SK-N-SH (cell line): ENCODE measurements around the gene FRMPD4. TPM values are rescaled to one million over a fixed set of nuclear protein-coding genes. Genes with fewer than 3 reads are reported as not detected.

Experiments
- CTCF ChIA-PET: fragments of 300-600, 350-600 bp; formaldehyde crosslinking; extraction: SDS; loops from one replicate; lab custom pipeline; 2021; lab: Yijun Ruan, JAX
- POLR2A ChIA-PET: fragments of 350-600 bp; sonication (Branson Sonifier 250); formaldehyde crosslinking; extraction: SDS; loops from one replicate; lab custom pipeline; 2020; ENCODE audit warnings: antibody characterized with exemption, inconsistent platforms; lab: Yijun Ruan, JAX
- DNase-seq: peaks from one replicate; pipeline ENCODE4 v3.0.0; 2012
- H2AFZ ChIP-seq: fragments of 200-600 bp; sonication (generic); 2 replicates; pipeline ENCODE4 v1.8.1; 2016; ENCODE audit warnings: antibody characterized with exemption, mild to moderate bottlenecking, low read depth
- H3F3A ChIP-seq: fragments of 200-600 bp; sonication (generic); replicated peaks from 2 replicates; pipeline ENCODE3; 2016; ENCODE audit warnings: antibody characterized with exemption, mild to moderate bottlenecking; ENCODE audit not compliant: insufficient read depth
- H3K27ac ChIP-seq, 2 experiments: fragments of 200-500 bp in 1 of 2; fragments of 200-600 bp in 1 of 2; sonication (Bioruptor generic) in 1 of 2; sonication (generic), shearing (Covaris generic) in 1 of 2; 2 replicates each; pipeline versions ENCODE4 v1.5.1 to v1.6.1; 2014 to 2016; ENCODE audit warnings: low read depth in 2 of 2, inconsistent platforms in 1 of 2, low read length in 1 of 2, mild to moderate bottlenecking in 1 of 2, mixed read lengths in 1 of 2
- H3K27me3 ChIP-seq: fragments of 200-600 bp; sonication (generic), shearing (Covaris generic); 2 replicates; pipeline ENCODE4 v1.6.1; 2016; ENCODE audit warnings: mixed run types; ENCODE audit not compliant: insufficient read depth
- H3K36me3 ChIP-seq, 2 experiments: fragments of 200-500 bp in 1 of 2; fragments of 200-600 bp in 1 of 2; sonication (Bioruptor generic) in 1 of 2; sonication (generic) in 1 of 2; replicated peaks in 1 of 2; 2 replicates each; pipeline versions ENCODE3 to v1.5.1; 2014 to 2016; ENCODE audit warnings: low read length in 1 of 2, mild to moderate bottlenecking in 1 of 2; ENCODE audit not compliant: insufficient read depth in 2 of 2, control insufficient read depth in 1 of 2
- H3K4me1 ChIP-seq, 2 experiments: fragments of 200-500 bp in 1 of 2; fragments of 200-600 bp in 1 of 2; sonication (Bioruptor generic) in 1 of 2; sonication (generic), shearing (Covaris generic) in 1 of 2; 2 replicates each; pipeline versions ENCODE4 v1.5.1 to v1.6.1; 2014 to 2016; ENCODE audit warnings: low read depth in 1 of 2, low read length in 1 of 2, mixed run types in 1 of 2; ENCODE audit not compliant: insufficient read depth in 2 of 2, control insufficient read depth in 1 of 2
- H3K4me2 ChIP-seq: fragments of 200-600 bp; sonication (generic), shearing (Covaris generic); 2 replicates; pipeline ENCODE4 v1.6.1; 2017; ENCODE audit warnings: mixed run types
- H3K4me3 ChIP-seq, 2 experiments: fragments of 200-500 bp in 1 of 2; fragments of 200-600 bp in 1 of 2; sonication (Bioruptor generic) in 1 of 2; sonication (generic), shearing (Covaris generic) in 1 of 2; 2 replicates each; pipeline versions ENCODE4 v1.5.1 to v1.8.1; 2014 to 2016; ENCODE audit warnings: low read depth in 2 of 2, inconsistent platforms in 1 of 2, low read length in 1 of 2, mild to moderate bottlenecking in 1 of 2, mixed read lengths in 1 of 2, moderate library complexity in 1 of 2
- H3K79me2 ChIP-seq: fragments of 200-600 bp; sonication (generic); 2 replicates; pipeline ENCODE4 v1.8.1; 2017; ENCODE audit warnings: mild to moderate bottlenecking; ENCODE audit not compliant: insufficient read depth
- H3K9ac ChIP-seq: fragments of 200-600 bp; sonication (generic); 2 replicates; pipeline ENCODE4 v1.6.1; 2017; ENCODE audit warnings: mixed run types
- H3K9me2 ChIP-seq: fragments of 200-600 bp; sonication (generic); 2 replicates; pipeline ENCODE4 v1.6.1; 2017; ENCODE audit warnings: mixed run types
- H3K9me3 ChIP-seq: fragments of 200-600 bp; sonication (generic); 2 replicates; pipeline ENCODE4 v1.6.1; 2017; ENCODE audit warnings: mixed run types, mild to moderate bottlenecking, moderate library complexity
- H4K20me1 ChIP-seq: fragments of 200-600 bp; sonication (generic); 2 replicates; pipeline ENCODE4 v1.6.1; 2017; ENCODE audit warnings: mild to moderate bottlenecking, mixed run types; ENCODE audit not compliant: insufficient read depth
- CHD2 ChIP-seq: fragments of 150-350 bp; IDR thresholded peaks from 2 replicates; pipeline ENCODE4 v1.6.1; 2018; ENCODE audit warnings: low read length; ENCODE audit not compliant: partially characterized antibody
- CTCF ChIP-seq: fragments of 200-600 bp; sonication (generic); IDR thresholded peaks from 2 replicates; pipeline ENCODE4 v1.6.1; 2017; ENCODE audit warnings: antibody characterized with exemption, mild to moderate bottlenecking, moderate library complexity
- ELF1 ChIP-seq: IDR thresholded peaks from 2 replicates; pipeline ENCODE4 v1.4.0; 2012
- EP300 ChIP-seq, 2 experiments: IDR thresholded peaks; 2 replicates each; pipeline versions ENCODE4 v1.4.0 to v1.6.1; 2012; ENCODE audit warnings: borderline replicate concordance in 1 of 2, low read depth in 1 of 2, low read length in 1 of 2
- FOXM1 ChIP-seq: IDR thresholded peaks from 2 replicates; pipeline ENCODE4 v1.4.0; 2012; ENCODE audit warnings: low read depth, mild to moderate bottlenecking
- GABPA ChIP-seq: IDR thresholded peaks from 2 replicates; pipeline ENCODE4 v1.4.0; 2012; ENCODE audit warnings: low read depth, mild to moderate bottlenecking
- JUND ChIP-seq: IDR thresholded peaks from 2 replicates; pipeline ENCODE4 v1.4.0; 2012
- MAX ChIP-seq: IDR thresholded peaks from 2 replicates; pipeline ENCODE4 v1.4.0; 2012; ENCODE audit warnings: low read depth
- MXI1 ChIP-seq: IDR thresholded peaks from 2 replicates; pipeline ENCODE4 v1.6.1; 2012; ENCODE audit warnings: mild to moderate bottlenecking, low read depth, low read length, improper control_type of control experiment
- NFIC ChIP-seq: IDR thresholded peaks from 2 replicates; pipeline ENCODE4 v1.4.0; 2012; ENCODE audit warnings: borderline replicate concordance
- PBX3 ChIP-seq: IDR thresholded peaks from 2 replicates; pipeline ENCODE4; 2012
- POLR2AphosphoS5 ChIP-seq: IDR thresholded peaks from 2 replicates; pipeline ENCODE4 v1.6.1; 2012; ENCODE audit warnings: low read depth, low read length
- RCOR1 ChIP-seq: fragments of 150-350 bp; IDR thresholded peaks from 2 replicates; pipeline ENCODE4 v1.6.1; 2017; ENCODE audit warnings: antibody characterized with exemption, low read length
- REST ChIP-seq: IDR thresholded peaks from 2 replicates; pipeline ENCODE4 v1.6.1; 2012; ENCODE audit warnings: mild to moderate bottlenecking, low read depth, low read length, moderate library complexity
- SMC3 ChIP-seq: IDR thresholded peaks from 2 replicates; pipeline ENCODE4 v1.6.1; 2012; ENCODE audit warnings: low read depth, low read length, improper control_type of control experiment
- TAF1 ChIP-seq: IDR thresholded peaks from 2 replicates; pipeline ENCODE4 v1.6.1; 2012; ENCODE audit warnings: low read depth, mild to moderate bottlenecking, low read length, moderate library complexity, borderline replicate concordance
- TCF12 ChIP-seq: IDR thresholded peaks from 2 replicates; pipeline ENCODE4 v1.4.0; 2012
- ZBTB33 ChIP-seq: IDR thresholded peaks from 2 replicates; pipeline ENCODE4 v1.4.0; 2012; ENCODE audit warnings: low read depth, borderline replicate concordance
- WGBS: methylation state at CpG from one replicate; pipeline ENCODE4 v1.1.6; 2017; ENCODE audit warnings: low lambda C conversion rate; 5-methylcytosine and 5-hydroxymethylcytosine counted together
- polyA plus RNA-seq, 3 experiments: library from polyadenylated mRNA; depleted of rRNA; stranded (reverse); fragments of >200 nt; gene quantifications; 2 replicates each; pipeline ENCODE4 v1.2.3, GENCODE V29; 2012
- TF ChIP-seq, protein P1 (sequence below): IDR thresholded peaks from 2 replicates; pipeline ENCODE4 v1.4.0; 2012; ENCODE audit warnings: low read depth, borderline replicate concordance

Gene FRMPD4
- polyA plus RNA-seq, 1 of the 3 experiments (the other 2 are of a cell fraction): not detected

DNA sequence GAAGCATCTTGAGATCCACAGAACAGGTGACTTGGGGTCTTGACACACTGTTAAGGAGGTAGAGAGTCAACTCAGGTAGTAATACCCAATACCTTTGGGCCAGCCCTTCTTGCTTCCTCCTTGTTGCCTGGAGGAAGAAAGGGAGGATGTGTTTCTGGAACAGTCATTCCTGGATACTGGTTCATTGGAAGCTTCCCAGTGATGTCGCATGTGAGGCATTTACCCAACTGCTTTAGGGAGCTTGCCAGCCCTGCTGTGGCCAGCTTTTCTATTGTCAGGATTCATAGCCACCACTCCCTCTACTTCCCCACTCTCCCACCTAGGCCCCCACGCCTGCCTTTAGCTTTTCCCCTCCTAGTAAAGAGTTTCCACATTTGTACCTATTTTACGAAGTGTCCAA lies 342.7 kb downstream of the FRMPD4 start:
- Histone ChIP-seq H3K9me2 (no peaks in the 10 kb centered on the region), H3K9ac (no peak overlapping the region), H3F3A (no peaks in the 10 kb centered on the region), H3K4me3 (no peak overlapping the region), H3K4me1 (no peaks in the 10 kb centered on the region), H3K4me2 (no peak overlapping the region), H3K27ac (no peak overlapping the region), H3K36me3 (no peaks in the 10 kb centered on the region), H3K27me3 (no peaks in the 10 kb centered on the region), H2AFZ (no peak overlapping the region), H3K79me2 (no peaks in the 10 kb centered on the region), H4K20me1 (no peaks in the 10 kb centered on the region), H3K9me3 (no peaks in the 10 kb centered on the region)
- DNase-seq: no peak
- CTCF ChIA-PET: no interaction called here
- TF ChIP-seq, protein P1, sequence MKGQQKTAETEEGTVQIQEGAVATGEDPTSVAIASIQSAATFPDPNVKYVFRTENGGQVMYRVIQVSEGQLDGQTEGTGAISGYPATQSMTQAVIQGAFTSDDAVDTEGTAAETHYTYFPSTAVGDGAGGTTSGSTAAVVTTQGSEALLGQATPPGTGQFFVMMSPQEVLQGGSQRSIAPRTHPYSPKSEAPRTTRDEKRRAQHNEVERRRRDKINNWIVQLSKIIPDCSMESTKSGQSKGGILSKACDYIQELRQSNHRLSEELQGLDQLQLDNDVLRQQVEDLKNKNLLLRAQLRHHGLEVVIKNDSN: no peak
- no peak for TF ChIP-seq JUND
- WGBS: 3% methylated on average over 3 of the region's 3 CpGs
- POLR2A ChIA-PET: no interaction called here

DNA sequence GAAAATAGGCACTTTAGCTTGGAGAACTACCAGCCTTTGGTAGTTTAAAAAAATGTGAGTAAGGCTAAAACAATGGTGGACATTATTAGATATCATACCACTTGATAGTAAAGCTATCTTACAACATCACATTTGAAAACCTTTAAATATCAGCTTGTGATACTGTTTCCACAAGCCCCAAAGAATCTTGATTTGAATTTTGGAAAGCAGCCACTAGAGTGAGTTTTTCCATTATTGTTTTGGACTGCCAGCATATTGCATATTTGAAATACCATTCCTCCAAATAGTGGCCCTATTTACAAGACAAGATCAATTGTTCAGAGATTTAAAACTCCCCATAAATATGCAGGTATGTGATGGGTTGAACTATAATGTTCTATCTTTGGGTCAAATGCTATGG lies 349.9 kb downstream of the FRMPD4 start:
- H3K79me2 ChIP-seq: no peaks in the 10 kb centered on the region
- H3K4me3 ChIP-seq: no peak overlapping the region
- CTCF ChIA-PET: interaction anchor here (1.6 kb wide), 1 partner anchor 10 kb away, joined by 3 read pairs; no protein-coding TSS in a partner anchor
- H3K27me3 ChIP-seq: no peaks in the 10 kb centered on the region
- no peak overlapping the region for H2AFZ ChIP-seq
- no peak for DNase-seq
- H3K9me3 ChIP-seq: no peaks in the 10 kb centered on the region
- no peaks in the 10 kb centered on the region for H4K20me1 ChIP-seq
- H3K9ac ChIP-seq: no peak overlapping the region
- POLR2A ChIA-PET: no interaction called here
- no peaks in the 10 kb centered on the region for H3K4me1 ChIP-seq
- H3K27ac ChIP-seq: no peak overlapping the region
- TF ChIP-seq NFIC: no peak
- no peak for TF ChIP-seq FOXM1
- no peak for TF ChIP-seq RCOR1
- no peak for TF ChIP-seq REST
- no peak for TF ChIP-seq EP300 (IDR thresholded peaks at IDR 0.05; ENCODE audit: borderline replicate concordance in 1 of 2, low read depth in 1 of 2, low read length in 1 of 2)
- TF ChIP-seq CHD2: no peak
- no peak for TF ChIP-seq GABPA
- no peak for TF ChIP-seq MXI1
- no peak for TF ChIP-seq ELF1
- no peak for TF ChIP-seq ZBTB33
- TF ChIP-seq TAF1: no peak
- TF ChIP-seq MAX: no peak
- no peak for TF ChIP-seq POLR2AphosphoS5
- TF ChIP-seq CTCF: no peak
- no peak for TF ChIP-seq TCF12
- TF ChIP-seq SMC3: no peak
- no peak for TF ChIP-seq PBX3
- TF ChIP-seq, all 33 proteins: peak for 0
- Histone ChIP-seq H3K9me2 (no peaks in the 10 kb centered on the region), H3F3A (no peaks in the 10 kb centered on the region), H3K4me2 (no peak overlapping the region), H3K36me3 (no peaks in the 10 kb centered on the region)
